Lower leg skin (tissue), 4 donors: ENCODE measurements around the gene IP6K1. TPM values are rescaled to one million over a fixed set of nuclear protein-coding genes. Genes with fewer than 3 reads are reported as not detected.

ENCODE experiments used
- DNase-seq, 2 donors: peaks; one replicate each; pipeline ENCODE4 v3.0.0-alpha.2; 2019; ENCODE audit warnings: low spot score in 2 of 2
- H3K4me3 ChIP-seq: fragments of 200-600 bp; sonication (generic); 2 replicates; pipeline ENCODE4 v1.5.1; 2017; ENCODE audit warnings: mild to moderate bottlenecking, low read depth; ENCODE audit not compliant: poor library complexity, severe bottlenecking
- CTCF ChIP-seq, 3 donors: fragments of 450-650 bp; IDR thresholded peaks; one replicate each; pipeline ENCODE4 v1.5.1; 2016; ENCODE audit warnings: antibody characterized with exemption in 3 of 3, mild to moderate bottlenecking in 3 of 3, moderate library complexity in 2 of 3
- POLR2A ChIP-seq, 2 donors: fragments of 450-650 bp; IDR thresholded peaks; one replicate each; pipeline ENCODE4 v1.6.1; 2016 to 2017; ENCODE audit warnings: antibody characterized with exemption in 2 of 2, mild to moderate bottlenecking in 1 of 2, moderate library complexity in 1 of 2
- WGBS, 2 donors: methylation state at CpG; one replicate each; pipeline ENCODE4 v1.1.5; 2018; 5-methylcytosine and 5-hydroxymethylcytosine counted together
- intact Hi-C: fragments of 100-400 bp; cut with DNase I; formaldehyde crosslinking; loops from one replicate; pipeline ENCODE4 v1.15.0; 2023; ENCODE audit warnings: low total_unique reads
- total RNA-seq, 4 donors: library from RNA; depleted of rRNA; stranded (reverse); fragments of >200 nt; gene quantifications; one replicate each; pipeline ENCODE4 v1.1.0, GENCODE V29; 2016

IP6K1 gene
- total RNA-seq, 4 donors from 2014 or later, result 44.1 to 56.5 (median 51.6) TPM

GRCh38 chr3:49794926-49795905, 8.9 kb upstream of the IP6K1 start:
- 91 to 93% methylated on average over 16 to 19 of the region's 24 CpGs for WGBS, 2 donors
- intact Hi-C loops, result no loop called here

GRCh38 chr3:49794431-49794830, 8.1 kb upstream of the IP6K1 start:
- no peak for DNase-seq
- H3K4me3 ChIP-seq, result no peak overlapping the region
- 86 to 87% methylated on average over 4 of the region's 4 CpGs for WGBS, 2 donors
- TF ChIP-seq POLR2A (IDR thresholded peaks at IDR 0.05), result no peak
- TF ChIP-seq CTCF (IDR thresholded peaks at IDR 0.05), result no peak
- intact Hi-C loops, result no loop called here

More at GRCh38 chr3:49794926-49795905, 8.9 kb upstream of the IP6K1 start:
- H3K4me3 ChIP-seq, result no peak overlapping the region
- no peak for DNase-seq
- TF ChIP-seq POLR2A (IDR thresholded peaks at IDR 0.05) (no peak), CTCF (IDR thresholded peaks at IDR 0.05) (no peak)

- 93% methylated on average over 13 of the region's 13 CpGs for WGBS, 2 donors
- H3K4me3 ChIP-seq, result no peak overlapping the region
- intact Hi-C loops, result no loop called here
- TF ChIP-seq CTCF (IDR thresholded peaks at IDR 0.05) (no peak), POLR2A (IDR thresholded peaks at IDR 0.05) (no peak)
- no peak for DNase-seq
These were observed 7.2 kb upstream of the IP6K1 start for GRCh38 chr3:49793486-49794085.

- TF ChIP-seq POLR2A (IDR thresholded peaks at IDR 0.05) (no peak), CTCF (IDR thresholded peaks at IDR 0.05) (no peak)
- 94 to 95% methylated on average over 10 of the region's 10 CpGs for WGBS, 2 donors
- H3K4me3 ChIP-seq, result no peak overlapping the region
- no peak for DNase-seq
- intact Hi-C loops, result no loop called here
These were observed 6.2 kb upstream of the IP6K1 start for GRCh38 chr3:49792371-49793150.

- H3K4me3 ChIP-seq, result no peak overlapping the region
- intact Hi-C loops, result no loop called here
- TF ChIP-seq CTCF (IDR thresholded peaks at IDR 0.05) (no peak), POLR2A (IDR thresholded peaks at IDR 0.05) (no peak)
- no peak for DNase-seq
- WGBS, 2 donors, result 92 to 95% methylated on average over 4 of the region's 4 CpGs
These were observed 5.2 kb upstream of the IP6K1 start for GRCh38 chr3:49791571-49791970.
